NB4 (cell line): ENCODE measurements around the gene DEUP1.

Source experiments
- DNase-seq: peaks from one replicate; pipeline ENCODE4 v3.0.0; 2010; ENCODE audit warnings: low read depth
- H3K4me3 ChIP-seq: one replicate; pipeline ENCODE4 v1.5.1; 2011; ENCODE audit warnings: mild to moderate bottlenecking, low read depth, low read length, moderate library complexity
- CTCF ChIP-seq: IDR thresholded peaks from one replicate; pipeline ENCODE4 v1.5.1; 2012; ENCODE audit warnings: low read depth, low read length
- MYC ChIP-seq: IDR thresholded peaks from 2 replicates; pipeline ENCODE4 v1.6.1; 2011; ENCODE audit warnings: low read depth, low read length
- POLR2A ChIP-seq: IDR thresholded peaks from 2 replicates; pipeline ENCODE4 v1.6.1; 2011; ENCODE audit warnings: mild to moderate bottlenecking; ENCODE audit not compliant: insufficient read length; ENCODE audit errors: extremely low read depth
- TF ChIP-seq, protein P1 (sequence below): IDR thresholded peaks from 2 replicates; pipeline ENCODE4 v1.6.1; 2011; ENCODE audit warnings: low read depth, low read length

Gene DEUP1

GRCh38 chr11:93319224-93319839 is 11.2 kb upstream of the DEUP1 start:
- TF ChIP-seq, protein P1, sequence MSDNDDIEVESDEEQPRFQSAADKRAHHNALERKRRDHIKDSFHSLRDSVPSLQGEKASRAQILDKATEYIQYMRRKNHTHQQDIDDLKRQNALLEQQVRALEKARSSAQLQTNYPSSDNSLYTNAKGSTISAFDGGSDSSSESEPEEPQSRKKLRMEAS, result no peak
- TF ChIP-seq CTCF, result no peak
- no peak for TF ChIP-seq POLR2A
- no peak for TF ChIP-seq MYC
- DNase-seq, result no peak
- H3K4me3 ChIP-seq, result no peak overlapping the region

DNA sequence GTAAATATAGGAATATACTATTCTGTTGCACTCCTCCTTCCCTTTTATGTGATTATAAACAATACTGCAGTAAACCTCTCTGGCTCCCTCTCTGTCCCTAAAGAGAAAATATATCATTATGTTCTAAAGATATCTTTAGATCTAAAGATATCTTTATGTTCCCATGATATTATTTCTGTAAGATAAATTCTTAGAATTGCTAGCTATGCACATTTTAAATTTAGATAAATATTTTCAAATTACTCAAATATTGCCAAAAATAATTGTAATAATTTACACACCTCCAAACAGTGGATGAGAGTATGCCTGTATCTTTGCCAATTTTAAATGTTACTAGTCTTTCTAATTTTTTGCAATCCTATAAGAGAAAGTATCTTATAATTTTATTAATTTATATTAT is 10.3 kb upstream of the DEUP1 start:
- no peak for DNase-seq
- TF ChIP-seq, protein P1, result no peak
- no peak for TF ChIP-seq POLR2A
- no peak for TF ChIP-seq MYC
- no peak for TF ChIP-seq CTCF

GRCh38 chr11:93322207-93322606 is 8.3 kb upstream of the DEUP1 start:
- TF ChIP-seq CTCF, result no peak
- TF ChIP-seq, protein P1, result no peak
- no peak for TF ChIP-seq POLR2A
- no peak for TF ChIP-seq MYC
- DNase-seq, result no peak
- H3K4me3 ChIP-seq, result no peak overlapping the region

More for the DNA sequence above, 10.3 kb upstream of the DEUP1 start:
- no peak overlapping the region for H3K4me3 ChIP-seq

DNA sequence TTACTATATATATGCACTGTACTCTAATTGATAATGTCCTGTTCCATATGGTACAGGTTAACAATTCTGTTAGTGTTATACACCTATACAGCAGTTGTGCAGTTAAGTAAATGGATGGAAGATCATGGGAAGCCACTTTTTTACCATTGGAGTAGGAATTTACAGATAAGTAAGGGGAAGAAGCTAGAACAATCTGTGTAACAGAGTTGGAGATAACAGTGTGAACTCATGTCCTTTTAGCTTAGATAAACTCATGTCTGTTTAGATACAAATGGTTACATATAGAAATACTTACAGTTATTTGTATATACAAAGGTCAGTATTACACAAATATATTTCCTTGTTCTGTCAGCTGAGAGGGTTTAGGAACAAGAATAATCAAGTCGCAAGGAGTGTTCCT is 6.8 kb upstream of the DEUP1 start:
- DNase-seq, result no peak
- no peak for TF ChIP-seq POLR2A
- TF ChIP-seq, protein P1, result no peak
- no peak for TF ChIP-seq MYC
- no peak for TF ChIP-seq CTCF
- no peak overlapping the region for H3K4me3 ChIP-seq

DNA sequence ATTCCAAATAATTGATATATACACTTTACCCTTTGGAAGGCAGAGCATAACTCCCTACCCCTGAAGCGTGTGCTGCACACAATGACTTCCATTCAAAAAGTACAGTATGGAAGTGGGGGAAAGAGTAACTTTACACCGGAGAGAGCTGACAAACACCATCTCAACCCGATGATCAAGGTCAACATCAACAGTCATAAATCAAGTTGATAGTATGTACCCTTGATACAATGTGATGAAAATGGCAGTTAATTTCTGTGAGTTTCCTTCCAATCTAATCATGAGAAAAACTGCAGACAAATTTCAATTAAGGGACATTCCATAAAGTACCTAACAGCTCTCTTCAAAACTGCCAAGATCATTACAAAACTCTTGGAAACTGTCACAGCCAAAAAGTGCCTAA is 6.0 kb upstream of the DEUP1 start:
- TF ChIP-seq MYC (no peak), POLR2A (no peak), CTCF (no peak)
- TF ChIP-seq, protein P1, result no peak
- no peak for DNase-seq
- no peak overlapping the region for H3K4me3 ChIP-seq

GRCh38 chr11:93326681-93327080 is 3.9 kb upstream of the DEUP1 start:
- no peak for DNase-seq
- no peak for TF ChIP-seq CTCF
- TF ChIP-seq, protein P1, result no peak
- no peak for TF ChIP-seq POLR2A
- no peak for TF ChIP-seq MYC
- H3K4me3 ChIP-seq, result no peak overlapping the region
